ENCODE data around the gene ZNF362. TPM values are rescaled to one million over a fixed set of nuclear protein-coding genes. Genes with fewer than 3 reads are reported as not detected.

The ZNF362 gene
- total and polyA plus RNA-seq, 2 donors (not counting 1 experiment from before 2014, with no cell fraction given), result 3.8 to 5.7 TPM

GRCh38 chr1:33317946-33318345, 61.7 kb downstream of the ZNF362 start:
- TF ChIP-seq EZH2 (IDR thresholded peaks at IDR 0.05; ENCODE audit: low read length, missing control alignments), result no peak
- no peak for TF ChIP-seq CTCF (conservative IDR thresholded peaks at IDR 0.05 in 1 of 2, IDR thresholded peaks at IDR 0.05 in 1 of 2; ENCODE audit: low read depth in 1 of 2, low read length in 2 of 2)
- Histone ChIP-seq H3K4me2 (ENCODE audit: extremely low read depth, insufficient read depth, low read length) (no peak overlapping the region), H3K4me3 (replicated peaks in 1 of 4; ENCODE audit: control extremely low read depth in 1 of 4, insufficient read depth in 1 of 4, low read depth in 3 of 4, low read length in 4 of 4) (no peak overlapping the region), H2AFZ (ENCODE audit: low read length) (no peak overlapping the region), H3K4me1 (ENCODE audit: control insufficient read depth, extremely low read depth, insufficient read depth, low read length) (no peaks in the 10 kb centered on the region), H3K9ac (ENCODE audit: insufficient read depth, low read length) (no peak overlapping the region), H4K20me1 (ENCODE audit: control insufficient read depth, extremely low read depth, insufficient read depth, low read length) (no peaks in the 10 kb centered on the region), H3K9me3 (ENCODE audit: control insufficient read depth, insufficient read depth, low read depth, low read length) (no peaks in the 10 kb centered on the region), H3K36me3 (ENCODE audit: control insufficient read depth, insufficient read depth, low read length) (no peaks in the 10 kb centered on the region), H3K27me3 (ENCODE audit: control insufficient read depth, insufficient read depth, low read length) (no peaks in the 10 kb centered on the region), H3K79me2 (ENCODE audit: control insufficient read depth, insufficient read depth, low read length) (no peaks in the 10 kb centered on the region), H3K27ac (ENCODE audit: insufficient read depth, low read length) (no peak overlapping the region)
- no peak for DNase-seq (ENCODE audit: low read depth in 2 of 2)

GRCh38 chr1:33319186-33319948, 63.1 kb downstream of the ZNF362 start:
- no peak for DNase-seq (ENCODE audit: low read depth in 2 of 2)
- H3K4me3 ChIP-seq (replicated peaks in 1 of 4; ENCODE audit: control extremely low read depth in 1 of 4, insufficient read depth in 1 of 4, low read depth in 3 of 4, low read length in 4 of 4), result no peak overlapping the region
- H3K79me2 ChIP-seq (ENCODE audit: control insufficient read depth, insufficient read depth, low read length), result no peaks in the 10 kb centered on the region
- no peaks in the 10 kb centered on the region for H4K20me1 ChIP-seq (ENCODE audit: control insufficient read depth, extremely low read depth, insufficient read depth, low read length)
- H2AFZ ChIP-seq (ENCODE audit: low read length), result no peak overlapping the region
- H3K36me3 ChIP-seq (ENCODE audit: control insufficient read depth, insufficient read depth, low read length), result peaks cover 10% of the 10 kb centered on the region
- H3K9ac ChIP-seq (ENCODE audit: insufficient read depth, low read length), result no peak overlapping the region
- TF ChIP-seq EZH2 (IDR thresholded peaks at IDR 0.05; ENCODE audit: low read length, missing control alignments) (no peak), CTCF (conservative IDR thresholded peaks at IDR 0.05 in 1 of 2, IDR thresholded peaks at IDR 0.05 in 1 of 2; ENCODE audit: low read depth in 1 of 2, low read length in 2 of 2) (no peak)
- H3K27me3 ChIP-seq (ENCODE audit: control insufficient read depth, insufficient read depth, low read length), result no peaks in the 10 kb centered on the region
- H3K9me3 ChIP-seq (ENCODE audit: control insufficient read depth, insufficient read depth, low read depth, low read length), result no peaks in the 10 kb centered on the region
- no peak overlapping the region for H3K4me2 ChIP-seq (ENCODE audit: extremely low read depth, insufficient read depth, low read length)
- H3K27ac ChIP-seq (ENCODE audit: insufficient read depth, low read length), result no peak overlapping the region
- H3K4me1 ChIP-seq (ENCODE audit: control insufficient read depth, extremely low read depth, insufficient read depth, low read length), result no peaks in the 10 kb centered on the region

GRCh38 chr1:33319949-33320618, 63.8 kb downstream of the ZNF362 start:
- no peaks in the 10 kb centered on the region for H3K4me1 ChIP-seq (ENCODE audit: control insufficient read depth, extremely low read depth, insufficient read depth, low read length)
- peaks cover 15% of the 10 kb centered on the region for H3K36me3 ChIP-seq (ENCODE audit: control insufficient read depth, insufficient read depth, low read length)
- no peak overlapping the region for H3K4me2 ChIP-seq (ENCODE audit: extremely low read depth, insufficient read depth, low read length)
- no peak overlapping the region for H3K4me3 ChIP-seq (replicated peaks in 1 of 4; ENCODE audit: control extremely low read depth in 1 of 4, insufficient read depth in 1 of 4, low read depth in 3 of 4, low read length in 4 of 4)
- DNase-seq (ENCODE audit: low read depth in 2 of 2), result no peak
- H3K27ac ChIP-seq (ENCODE audit: insufficient read depth, low read length), result no peak overlapping the region
- no peaks in the 10 kb centered on the region for H3K79me2 ChIP-seq (ENCODE audit: control insufficient read depth, insufficient read depth, low read length)
- H3K27me3 ChIP-seq (ENCODE audit: control insufficient read depth, insufficient read depth, low read length), result no peaks in the 10 kb centered on the region
- no peaks in the 10 kb centered on the region for H4K20me1 ChIP-seq (ENCODE audit: control insufficient read depth, extremely low read depth, insufficient read depth, low read length)
- no peak overlapping the region for H2AFZ ChIP-seq (ENCODE audit: low read length)
- H3K9ac ChIP-seq (ENCODE audit: insufficient read depth, low read length), result no peak overlapping the region
- TF ChIP-seq CTCF (conservative IDR thresholded peaks at IDR 0.05 in 1 of 2, IDR thresholded peaks at IDR 0.05 in 1 of 2; ENCODE audit: low read depth in 1 of 2, low read length in 2 of 2), result no peak
- TF ChIP-seq EZH2 (IDR thresholded peaks at IDR 0.05; ENCODE audit: low read length, missing control alignments), result no peak
- no peaks in the 10 kb centered on the region for H3K9me3 ChIP-seq (ENCODE audit: control insufficient read depth, insufficient read depth, low read depth, low read length)
